NB4 (cell line): ENCODE results near the gene ZNF577.

Experiments
- DNase-seq: peaks from one replicate; pipeline ENCODE4 v3.0.0; 2010; ENCODE audit warnings: low read depth
- H3K4me3 ChIP-seq: one replicate; pipeline ENCODE4 v1.5.1; 2011; ENCODE audit warnings: mild to moderate bottlenecking, low read depth, low read length, moderate library complexity
- CTCF ChIP-seq: IDR thresholded peaks from one replicate; pipeline ENCODE4 v1.5.1; 2012; ENCODE audit warnings: low read depth, low read length
- MAX ChIP-seq: IDR thresholded peaks from 2 replicates; pipeline ENCODE4 v1.6.1; 2011; ENCODE audit warnings: low read depth, low read length
- MYC ChIP-seq: IDR thresholded peaks from 2 replicates; pipeline ENCODE4 v1.6.1; 2011; ENCODE audit warnings: low read depth, low read length
- POLR2A ChIP-seq: IDR thresholded peaks from 2 replicates; pipeline ENCODE4 v1.6.1; 2011; ENCODE audit warnings: mild to moderate bottlenecking; ENCODE audit not compliant: insufficient read length; ENCODE audit errors: extremely low read depth

Gene ZNF577

GRCh38 chr19:51904331-51905165 lies 16.8 kb upstream of the ZNF577 start, which contains the start of gene ZNF649:
ZNF649 (minus strand) TSS chr19:51905017; CDS start chr19:51900107, 4,910 bp downstream.
- DNase-seq, result peak; percentile 89
- H3K4me3 ChIP-seq, result peak within 1 kb of the TSS; percentile 92
- TF ChIP-seq MAX (no peak; the same call in 1 of the 2 replicates), MYC (peak; percentile 49), CTCF (no peak), POLR2A (peak; percentile 68)

GRCh38 chr19:51903192-51903591 lies 15.4 kb upstream of the ZNF577 start:
- no peak for TF ChIP-seq MAX
- no peak for TF ChIP-seq MYC
- TF ChIP-seq CTCF, result no peak
- peak overlapping the region; percentile 6 for H3K4me3 ChIP-seq
- DNase-seq, result peak; percentile 34

- H3K4me3 ChIP-seq, result no peak overlapping the region
- TF ChIP-seq POLR2A (no peak), CTCF (no peak), MYC (no peak), MAX (no peak)
- no peak for DNase-seq
Observed at GRCh38 chr19:51901860-51902259, 14.1 kb upstream of the ZNF577 start.

GRCh38 chr19:51891193-51891747 lies 3.5 kb upstream of the ZNF577 start:
- no peak for DNase-seq
- no peak overlapping the region for H3K4me3 ChIP-seq
- TF ChIP-seq MYC, result no peak
- TF ChIP-seq CTCF, result no peak
- no peak for TF ChIP-seq MAX
- no peak for TF ChIP-seq POLR2A

- TF ChIP-seq CTCF, result no peak
- TF ChIP-seq POLR2A, result no peak
- TF ChIP-seq MAX, result no peak
- no peak overlapping the region for H3K4me3 ChIP-seq
Observed at GRCh38 chr19:51889934-51890333, 2.2 kb upstream of the ZNF577 start.

More at GRCh38 chr19:51889934-51890333, 2.2 kb upstream of the ZNF577 start:
- no peak for DNase-seq
